ENCODE data around the gene NTPCR. TPM values are rescaled to one million over a fixed set of nuclear protein-coding genes. Genes with fewer than 3 reads are reported as not detected.

NTPCR gene
- total RNA-seq, 1 experiment from 2014 or later, result 45.3 TPM

DNA sequence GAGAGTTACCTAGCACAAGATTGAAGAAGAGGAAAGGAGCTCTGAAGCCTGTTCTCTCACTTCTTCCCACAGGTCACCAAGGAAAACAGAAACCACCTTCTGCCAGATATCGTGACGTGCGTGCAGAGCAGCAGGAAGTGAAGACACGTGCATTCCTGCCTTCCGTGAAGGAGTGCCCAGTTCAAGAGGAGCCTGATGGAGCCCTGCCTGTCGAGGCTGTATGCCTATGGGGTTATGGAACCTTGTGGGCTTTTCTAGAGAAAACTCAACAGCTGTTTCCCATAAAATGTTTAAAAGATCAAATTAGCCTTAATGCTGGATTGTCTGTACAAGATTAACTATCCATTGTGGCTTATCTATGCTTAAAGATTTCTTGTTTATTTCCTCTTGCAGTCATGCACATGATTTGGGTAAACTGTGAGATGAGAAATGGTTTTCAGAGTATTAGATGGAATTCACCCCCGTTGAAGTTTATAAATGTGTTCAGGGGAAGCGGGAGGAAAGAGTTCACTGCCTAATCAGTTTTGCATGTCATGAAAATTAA lies 27.8 kb downstream of the NTPCR start:
- intact Hi-C loops (cut with micrococcal nuclease; ENCODE audit: unreplicated experiment), result no loop called here
- Histone ChIP-seq H3K36me3 (ENCODE audit: low read depth) (peaks cover 19% of the 10 kb centered on the region), H3K4me2 (no peak overlapping the region), H3K4me3 (no peak overlapping the region), H3K27ac (no peak overlapping the region), H2AFZ (no peak overlapping the region), H4K20me1 (ENCODE audit: insufficient read depth) (no peaks in the 10 kb centered on the region; the same call in 1 of the 2 replicates), H3F3A (ENCODE audit: insufficient read depth, low read depth) (peaks cover 5% of the 10 kb centered on the region; the same call in 1 of the 2 replicates), H3K79me2 (ENCODE audit: low read depth) (no peaks in the 10 kb centered on the region), H3K9me2 (ENCODE audit: insufficient read depth) (no peaks in the 10 kb centered on the region), H3K9me3 (ENCODE audit: insufficient read depth, low read depth) (peaks cover 7% of the 10 kb centered on the region; the same call in 1 of the 2 replicates), H3K4me1 (replicated peaks; ENCODE audit: insufficient read depth) (no peaks in the 10 kb centered on the region), H3K27me3 (ENCODE audit: insufficient read depth, low read depth) (no peaks in the 10 kb centered on the region)
- no TSS peak for BruUV-seq (replicated peaks)
- no peak for DNase-seq
- no peak for TF ChIP-seq EZH2 (IDR thresholded peaks at IDR 0.05; ENCODE audit: low read depth)
- TF ChIP-seq, protein P1, sequence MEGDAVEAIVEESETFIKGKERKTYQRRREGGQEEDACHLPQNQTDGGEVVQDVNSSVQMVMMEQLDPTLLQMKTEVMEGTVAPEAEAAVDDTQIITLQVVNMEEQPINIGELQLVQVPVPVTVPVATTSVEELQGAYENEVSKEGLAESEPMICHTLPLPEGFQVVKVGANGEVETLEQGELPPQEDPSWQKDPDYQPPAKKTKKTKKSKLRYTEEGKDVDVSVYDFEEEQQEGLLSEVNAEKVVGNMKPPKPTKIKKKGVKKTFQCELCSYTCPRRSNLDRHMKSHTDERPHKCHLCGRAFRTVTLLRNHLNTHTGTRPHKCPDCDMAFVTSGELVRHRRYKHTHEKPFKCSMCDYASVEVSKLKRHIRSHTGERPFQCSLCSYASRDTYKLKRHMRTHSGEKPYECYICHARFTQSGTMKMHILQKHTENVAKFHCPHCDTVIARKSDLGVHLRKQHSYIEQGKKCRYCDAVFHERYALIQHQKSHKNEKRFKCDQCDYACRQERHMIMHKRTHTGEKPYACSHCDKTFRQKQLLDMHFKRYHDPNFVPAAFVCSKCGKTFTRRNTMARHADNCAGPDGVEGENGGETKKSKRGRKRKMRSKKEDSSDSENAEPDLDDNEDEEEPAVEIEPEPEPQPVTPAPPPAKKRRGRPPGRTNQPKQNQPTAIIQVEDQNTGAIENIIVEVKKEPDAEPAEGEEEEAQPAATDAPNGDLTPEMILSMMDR (conservative IDR thresholded peaks at IDR 0.05), result no peak
- ChIA-PET CTCF (no interaction called here), POLR2A (ENCODE audit: unreplicated experiment) (no interaction called here)

DNA sequence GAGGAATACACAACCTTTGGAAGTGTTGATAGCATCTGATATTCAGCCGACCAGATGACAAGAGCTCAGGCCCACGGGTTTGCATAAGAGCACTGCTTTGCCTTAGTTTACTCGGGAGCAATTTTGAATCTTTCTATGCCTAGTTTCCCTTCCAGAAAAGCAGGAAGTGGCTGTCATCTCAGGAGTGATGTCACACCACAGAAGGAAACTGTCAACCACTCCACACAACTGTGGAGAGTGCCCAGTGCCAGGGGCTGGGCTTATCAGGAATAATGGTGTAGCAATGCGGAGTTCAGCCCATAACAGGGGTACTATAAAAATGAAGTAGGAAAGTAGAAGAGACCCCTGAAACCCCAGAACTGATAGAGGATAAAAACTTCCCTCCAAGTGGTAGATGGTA lies 28.4 kb downstream of the NTPCR start:
- no peak for DNase-seq
- H3K36me3 ChIP-seq (ENCODE audit: low read depth), result peaks cover 13% of the 10 kb centered on the region
- no peak overlapping the region for H3K4me2 ChIP-seq
- no TSS peak for BruUV-seq (replicated peaks)
- ChIA-PET CTCF (no interaction called here), POLR2A (ENCODE audit: unreplicated experiment) (no interaction called here)
- peaks cover under 1% of the 10 kb centered on the region; the same call in 1 of the 2 replicates for H3K9me3 ChIP-seq (ENCODE audit: insufficient read depth, low read depth)
- TF ChIP-seq, protein P1 (conservative IDR thresholded peaks at IDR 0.05), result no peak
- TF ChIP-seq EZH2 (IDR thresholded peaks at IDR 0.05; ENCODE audit: low read depth), result no peak
- no peaks in the 10 kb centered on the region for H3K9me2 ChIP-seq (ENCODE audit: insufficient read depth)
- no peaks in the 10 kb centered on the region for H3K27me3 ChIP-seq (ENCODE audit: insufficient read depth, low read depth)
- H3K27ac ChIP-seq, result no peak overlapping the region
- peaks cover 5% of the 10 kb centered on the region; the same call in 1 of the 2 replicates for H3F3A ChIP-seq (ENCODE audit: insufficient read depth, low read depth)
- H4K20me1 ChIP-seq (ENCODE audit: insufficient read depth), result no peaks in the 10 kb centered on the region; the same call in 1 of the 2 replicates
- H3K4me3 ChIP-seq, result no peak overlapping the region
- no peak overlapping the region for H2AFZ ChIP-seq
- no peaks in the 10 kb centered on the region for H3K79me2 ChIP-seq (ENCODE audit: low read depth)
- no peaks in the 10 kb centered on the region for H3K4me1 ChIP-seq (replicated peaks; ENCODE audit: insufficient read depth)
- intact Hi-C loops (cut with micrococcal nuclease; ENCODE audit: unreplicated experiment), result no loop called here

DNA sequence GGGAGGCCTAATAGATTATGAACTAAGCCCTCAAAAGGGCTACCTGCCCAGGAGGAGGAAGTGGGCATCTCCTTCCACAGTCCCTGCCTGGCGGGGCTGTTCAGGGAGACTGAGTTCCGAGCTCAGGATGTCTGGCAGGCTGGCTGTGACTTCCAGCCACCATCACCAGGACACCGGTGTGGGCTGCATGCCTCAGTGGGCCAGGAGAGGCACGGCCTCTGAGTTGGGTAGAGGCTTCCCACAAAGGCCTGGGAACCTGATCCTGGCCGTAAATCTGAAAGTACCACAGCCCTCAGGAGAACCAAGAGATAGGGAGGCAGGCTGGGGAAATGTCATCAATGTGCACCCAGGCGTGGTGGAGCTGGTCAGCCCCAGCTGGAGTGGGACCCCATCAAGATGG lies 29.1 kb downstream of the NTPCR start:
- Histone ChIP-seq H3K4me1 (replicated peaks; ENCODE audit: insufficient read depth) (no peaks in the 10 kb centered on the region), H3K9me2 (ENCODE audit: insufficient read depth) (no peaks in the 10 kb centered on the region), H3K27ac (no peak overlapping the region), H3K27me3 (ENCODE audit: insufficient read depth, low read depth) (no peaks in the 10 kb centered on the region), H3F3A (ENCODE audit: insufficient read depth, low read depth) (peaks cover 5% of the 10 kb centered on the region; the same call in 1 of the 2 replicates), H3K9me3 (ENCODE audit: insufficient read depth, low read depth) (no peaks in the 10 kb centered on the region), H4K20me1 (ENCODE audit: insufficient read depth) (no peaks in the 10 kb centered on the region; the same call in 1 of the 2 replicates), H3K36me3 (ENCODE audit: low read depth) (peaks cover 7% of the 10 kb centered on the region), H3K79me2 (ENCODE audit: low read depth) (no peaks in the 10 kb centered on the region), H2AFZ (no peak overlapping the region), H3K4me2 (no peak overlapping the region), H3K4me3 (no peak overlapping the region)
- intact Hi-C loops (cut with micrococcal nuclease; ENCODE audit: unreplicated experiment), result no loop called here
- POLR2A ChIA-PET (ENCODE audit: unreplicated experiment), result no interaction called here
- TF ChIP-seq EZH2 (IDR thresholded peaks at IDR 0.05; ENCODE audit: low read depth), result no peak
- TF ChIP-seq, protein P1 (conservative IDR thresholded peaks at IDR 0.05), result no peak
- no peak for DNase-seq
- BruUV-seq (replicated peaks), result no TSS peak
- CTCF ChIA-PET, result no interaction called here

Data from PC-9 (cell line).